ENCODE results near the gene VPS4B.

- TF ChIP-seq, protein P1, sequence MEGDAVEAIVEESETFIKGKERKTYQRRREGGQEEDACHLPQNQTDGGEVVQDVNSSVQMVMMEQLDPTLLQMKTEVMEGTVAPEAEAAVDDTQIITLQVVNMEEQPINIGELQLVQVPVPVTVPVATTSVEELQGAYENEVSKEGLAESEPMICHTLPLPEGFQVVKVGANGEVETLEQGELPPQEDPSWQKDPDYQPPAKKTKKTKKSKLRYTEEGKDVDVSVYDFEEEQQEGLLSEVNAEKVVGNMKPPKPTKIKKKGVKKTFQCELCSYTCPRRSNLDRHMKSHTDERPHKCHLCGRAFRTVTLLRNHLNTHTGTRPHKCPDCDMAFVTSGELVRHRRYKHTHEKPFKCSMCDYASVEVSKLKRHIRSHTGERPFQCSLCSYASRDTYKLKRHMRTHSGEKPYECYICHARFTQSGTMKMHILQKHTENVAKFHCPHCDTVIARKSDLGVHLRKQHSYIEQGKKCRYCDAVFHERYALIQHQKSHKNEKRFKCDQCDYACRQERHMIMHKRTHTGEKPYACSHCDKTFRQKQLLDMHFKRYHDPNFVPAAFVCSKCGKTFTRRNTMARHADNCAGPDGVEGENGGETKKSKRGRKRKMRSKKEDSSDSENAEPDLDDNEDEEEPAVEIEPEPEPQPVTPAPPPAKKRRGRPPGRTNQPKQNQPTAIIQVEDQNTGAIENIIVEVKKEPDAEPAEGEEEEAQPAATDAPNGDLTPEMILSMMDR (IDR thresholded peaks at IDR 0.05) = no peak
- no peak for TF ChIP-seq ZFX (IDR thresholded peaks at IDR 0.05; ENCODE audit: borderline replicate concordance)
Measured at GRCh38 chr18:63346480-63347183, 75.6 kb downstream of the VPS4B start.
